Chondrocyte (in vitro differentiated cells): ENCODE measurements around the gene LYPD6. TPM values are rescaled to one million over a fixed set of nuclear protein-coding genes. Genes with fewer than 3 reads are reported as not detected.
A peak's percentile ranks its signal among the peaks of the same experiment; 100 is the strongest.

Source experiments
- DNase-seq: peaks from one replicate; pipeline ENCODE4 v3.0.0; 2021; ENCODE audit warnings: mixed read lengths, low spot score
- H3K27ac Mint-ChIP-seq: one replicate; pipeline ENCODE4 v1.8.0; 2021; ENCODE audit warnings: mild to moderate bottlenecking, moderate library complexity, mixed read lengths; ENCODE audit not compliant: unreplicated experiment
- H3K27me3 Mint-ChIP-seq: 2 replicates; pipeline ENCODE4 v1.8.0; 2021; ENCODE audit warnings: low read depth, mixed read lengths
- H3K36me3 Mint-ChIP-seq: 2 replicates; pipeline ENCODE4 v1.8.0; 2021; ENCODE audit warnings: low read depth, mixed read lengths
- H3K4me1 Mint-ChIP-seq: 2 replicates; pipeline ENCODE4 v1.8.0; 2021; ENCODE audit warnings: low read depth, mild to moderate bottlenecking, mixed read lengths
- H3K4me3 Mint-ChIP-seq: one replicate; pipeline ENCODE4 v1.8.0; 2021; ENCODE audit warnings: mild to moderate bottlenecking, moderate library complexity, mixed read lengths; ENCODE audit not compliant: unreplicated experiment
- H3K9me3 Mint-ChIP-seq: 2 replicates; pipeline ENCODE4 v1.8.0; 2021; ENCODE audit warnings: low read depth, mixed read lengths
- total RNA-seq: library from RNA; stranded (reverse); gene quantifications from 3 replicates; pipeline ENCODE4 v1.2.1, GENCODE V29; 2021
- TF ChIP-seq, protein P1 (sequence below): fragments of 200-600 bp; sonication (generic); IDR thresholded peaks from 2 replicates; pipeline ENCODE4 v1.5.0; 2021; ENCODE audit warnings: antibody characterized with exemption, mild to moderate bottlenecking, moderate library complexity

The LYPD6 gene
- total RNA-seq, 1 donor from 2014 or later = 0.57 TPM

DNA sequence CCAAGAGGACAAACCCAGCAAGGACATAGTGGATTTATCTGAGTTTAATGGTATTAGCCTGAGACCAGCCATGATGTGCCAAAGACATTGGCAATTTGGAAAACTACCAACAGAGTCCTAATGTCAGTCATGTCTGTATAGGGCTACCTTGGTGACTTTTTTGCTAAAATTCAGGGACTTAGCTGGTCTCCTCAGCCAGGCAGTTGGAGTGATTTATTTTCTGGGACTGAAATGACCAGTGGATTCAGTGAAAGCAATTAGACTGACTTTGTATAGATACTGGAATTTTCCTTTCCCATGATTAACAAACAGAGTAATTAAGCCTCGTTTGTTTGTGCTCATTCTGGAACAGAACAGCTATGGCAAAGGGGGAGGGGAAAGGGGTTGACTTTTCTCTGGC is 55.0 kb downstream of the LYPD6 start:
- Mint-ChIP-seq H3K4me1 (peaks cover 11% of the 10 kb centered on the region), H3K27ac (no peak overlapping the region), H3K4me3 (no peak overlapping the region), H3K36me3 (no peaks in the 10 kb centered on the region), H3K27me3 (no peaks in the 10 kb centered on the region), H3K9me3 (no peaks in the 10 kb centered on the region)
- TF ChIP-seq, protein P1, sequence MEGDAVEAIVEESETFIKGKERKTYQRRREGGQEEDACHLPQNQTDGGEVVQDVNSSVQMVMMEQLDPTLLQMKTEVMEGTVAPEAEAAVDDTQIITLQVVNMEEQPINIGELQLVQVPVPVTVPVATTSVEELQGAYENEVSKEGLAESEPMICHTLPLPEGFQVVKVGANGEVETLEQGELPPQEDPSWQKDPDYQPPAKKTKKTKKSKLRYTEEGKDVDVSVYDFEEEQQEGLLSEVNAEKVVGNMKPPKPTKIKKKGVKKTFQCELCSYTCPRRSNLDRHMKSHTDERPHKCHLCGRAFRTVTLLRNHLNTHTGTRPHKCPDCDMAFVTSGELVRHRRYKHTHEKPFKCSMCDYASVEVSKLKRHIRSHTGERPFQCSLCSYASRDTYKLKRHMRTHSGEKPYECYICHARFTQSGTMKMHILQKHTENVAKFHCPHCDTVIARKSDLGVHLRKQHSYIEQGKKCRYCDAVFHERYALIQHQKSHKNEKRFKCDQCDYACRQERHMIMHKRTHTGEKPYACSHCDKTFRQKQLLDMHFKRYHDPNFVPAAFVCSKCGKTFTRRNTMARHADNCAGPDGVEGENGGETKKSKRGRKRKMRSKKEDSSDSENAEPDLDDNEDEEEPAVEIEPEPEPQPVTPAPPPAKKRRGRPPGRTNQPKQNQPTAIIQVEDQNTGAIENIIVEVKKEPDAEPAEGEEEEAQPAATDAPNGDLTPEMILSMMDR = no peak
- DNase-seq = no peak

DNA sequence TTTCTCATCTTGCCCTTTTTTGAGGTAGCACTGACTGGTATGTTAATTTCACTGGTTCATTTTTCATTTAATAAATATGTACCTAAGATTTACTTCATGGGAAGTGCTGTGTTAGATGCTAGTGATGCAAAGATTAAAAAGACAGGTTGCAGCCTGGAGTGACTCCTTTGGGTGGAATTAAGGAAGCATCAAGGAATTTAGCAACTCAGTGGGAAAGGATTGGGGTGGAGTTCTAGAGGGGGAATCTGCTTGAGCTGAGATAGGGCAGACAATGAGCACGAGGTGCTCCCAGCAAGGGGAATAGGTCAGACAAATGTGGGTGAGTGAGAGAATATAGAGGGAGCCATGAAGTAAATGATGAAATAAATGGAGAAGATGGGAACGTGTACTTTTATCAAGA is 57.0 kb downstream of the LYPD6 start:
- H3K4me3 Mint-ChIP-seq = no peak overlapping the region
- TF ChIP-seq, protein P1 = no peak
- no peak for DNase-seq
- no peak overlapping the region for H3K27ac Mint-ChIP-seq
- H3K36me3 Mint-ChIP-seq = no peaks in the 10 kb centered on the region
- no peaks in the 10 kb centered on the region for H3K9me3 Mint-ChIP-seq
- H3K4me1 Mint-ChIP-seq = peaks cover 11% of the 10 kb centered on the region
- no peaks in the 10 kb centered on the region for H3K27me3 Mint-ChIP-seq

DNA sequence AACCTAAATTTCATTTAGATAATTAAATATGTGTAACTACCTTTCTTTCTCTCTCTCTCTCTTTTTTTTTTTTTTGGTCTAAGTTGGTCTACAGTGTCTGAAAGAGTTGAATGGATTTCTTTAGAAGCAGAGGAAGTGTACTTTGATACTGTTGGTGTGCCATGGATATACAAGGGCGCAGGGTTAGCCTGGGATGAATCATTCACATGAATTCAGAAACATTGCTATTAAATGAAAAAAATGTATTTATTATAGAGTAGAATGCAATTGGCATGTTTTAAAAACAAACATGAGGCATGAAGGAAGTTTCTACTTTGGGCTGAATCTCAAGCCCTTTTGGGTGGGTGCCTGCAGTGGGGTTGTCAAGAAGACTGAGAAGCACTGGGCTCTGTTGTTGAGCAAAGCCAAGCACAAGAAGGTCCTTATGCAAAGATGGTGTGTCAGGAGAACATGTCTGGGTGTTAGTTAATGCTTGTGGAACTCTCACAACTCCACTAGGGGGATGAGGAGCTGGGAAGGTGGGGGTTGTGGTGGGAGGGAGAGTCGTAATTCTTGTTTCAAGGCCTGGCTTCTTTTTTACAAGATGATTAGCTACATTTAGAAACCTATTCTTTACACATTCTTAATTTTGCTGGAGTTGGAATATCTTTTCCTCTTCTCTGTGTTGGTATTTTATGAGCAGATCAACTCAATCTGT is 57.9 kb downstream of the LYPD6 start:
- Mint-ChIP-seq H3K9me3 (no peaks in the 10 kb centered on the region), H3K27ac (no peak overlapping the region), H3K4me1 (peaks cover 9% of the 10 kb centered on the region), H3K4me3 (no peak overlapping the region), H3K36me3 (no peaks in the 10 kb centered on the region), H3K27me3 (no peaks in the 10 kb centered on the region)
- TF ChIP-seq, protein P1 = peak; percentile 44
- no peak for DNase-seq

DNA sequence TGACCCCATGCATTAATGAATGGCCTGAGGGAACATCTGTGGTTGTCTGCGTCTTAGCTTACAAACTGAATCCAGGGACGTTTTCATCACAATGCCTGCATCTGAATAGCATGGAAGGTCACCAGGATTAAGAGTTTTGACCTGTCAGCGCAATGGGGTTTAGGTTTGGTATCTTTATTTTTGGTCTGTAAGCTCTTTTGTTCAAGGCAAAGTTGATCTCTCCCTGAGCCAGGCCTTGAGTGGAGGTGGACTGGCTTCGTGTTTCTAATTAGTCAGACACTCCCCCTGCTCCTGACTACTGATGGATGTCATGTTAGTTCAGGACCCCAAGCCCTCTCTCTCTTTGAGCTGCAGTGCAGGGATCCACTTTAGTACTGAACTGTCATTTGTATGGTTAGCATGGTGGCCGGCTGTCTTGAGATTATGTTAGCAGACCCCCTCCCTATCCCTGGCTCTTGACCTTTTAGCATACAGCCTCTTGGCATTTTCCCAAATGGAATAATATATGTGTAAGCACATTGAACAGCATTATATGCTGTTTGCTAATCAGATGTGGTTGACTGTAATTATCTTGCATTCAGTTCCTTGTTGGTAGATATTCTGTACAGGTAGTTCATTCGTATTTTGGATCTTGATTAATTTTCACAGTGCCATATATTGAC is 59.2 kb downstream of the LYPD6 start:
- no peaks in the 10 kb centered on the region for H3K9me3 Mint-ChIP-seq
- no peaks in the 10 kb centered on the region for H3K36me3 Mint-ChIP-seq
- DNase-seq = no peak
- no peaks in the 10 kb centered on the region for H3K27me3 Mint-ChIP-seq
- H3K27ac Mint-ChIP-seq = no peak overlapping the region
- H3K4me1 Mint-ChIP-seq = peaks cover 7% of the 10 kb centered on the region
- H3K4me3 Mint-ChIP-seq = no peak overlapping the region
- TF ChIP-seq, protein P1 = no peak

DNA sequence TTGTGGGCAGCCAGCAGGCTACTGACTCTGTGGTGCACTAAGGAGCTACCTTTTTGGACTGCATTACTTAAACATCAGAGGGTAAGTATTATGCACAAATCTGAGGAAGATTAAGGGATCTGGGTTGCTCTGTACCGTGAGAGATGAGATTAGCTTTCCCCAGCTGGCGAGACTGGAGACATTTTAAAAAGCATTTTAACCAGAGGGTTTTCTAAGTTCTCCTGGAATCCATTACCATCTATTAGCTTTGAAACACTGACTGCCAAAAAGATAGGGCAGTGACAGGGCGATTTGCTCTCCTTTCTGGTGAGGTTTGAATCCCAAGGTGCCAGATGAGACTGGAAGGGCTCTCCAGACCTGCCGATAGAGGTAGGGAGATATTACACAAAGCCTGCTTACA is 63.2 kb downstream of the LYPD6 start:
- Mint-ChIP-seq H3K27ac (no peak overlapping the region), H3K9me3 (no peaks in the 10 kb centered on the region)

More for the DNA sequence above, 63.2 kb downstream of the LYPD6 start:
- H3K27me3 Mint-ChIP-seq = no peaks in the 10 kb centered on the region
- TF ChIP-seq, protein P1 = no peak
- H3K4me3 Mint-ChIP-seq = no peak overlapping the region
- H3K4me1 Mint-ChIP-seq = peaks cover under 1% of the 10 kb centered on the region
- H3K36me3 Mint-ChIP-seq = no peaks in the 10 kb centered on the region
- no peak for DNase-seq
